Measurements from ENCODE around the gene SLC16A3.

DNA sequence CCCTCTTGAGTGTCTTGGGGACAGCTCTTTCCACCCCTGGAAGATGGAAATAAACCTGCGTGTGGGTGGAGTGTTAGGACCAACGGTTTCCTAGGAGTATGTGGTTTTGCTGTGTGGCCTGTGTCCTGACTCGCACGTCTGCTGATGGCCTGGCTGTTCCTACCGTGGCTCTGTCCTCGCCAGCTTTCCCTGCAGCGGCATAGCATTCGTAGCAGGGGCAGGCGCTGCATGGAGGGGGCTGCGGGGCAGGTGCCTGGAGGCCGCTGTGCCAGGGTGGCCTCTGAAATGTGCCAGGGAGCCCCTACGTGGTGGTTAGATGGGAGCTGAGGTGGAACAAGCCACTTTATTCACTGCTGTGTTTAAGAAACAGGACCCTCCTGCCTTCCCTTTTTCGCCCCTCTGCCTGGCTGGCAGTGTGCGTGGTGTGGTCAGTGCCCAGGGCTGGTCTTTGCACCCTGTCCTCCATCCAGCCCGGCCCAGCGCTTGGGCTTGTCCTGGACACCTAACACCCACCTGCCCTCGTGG lies 10.6 kb downstream of the SLC16A3 start:
- TF ChIP-seq POLR2A (IDR thresholded peaks at IDR 0.05) = no peak
- TF ChIP-seq, protein P1, sequence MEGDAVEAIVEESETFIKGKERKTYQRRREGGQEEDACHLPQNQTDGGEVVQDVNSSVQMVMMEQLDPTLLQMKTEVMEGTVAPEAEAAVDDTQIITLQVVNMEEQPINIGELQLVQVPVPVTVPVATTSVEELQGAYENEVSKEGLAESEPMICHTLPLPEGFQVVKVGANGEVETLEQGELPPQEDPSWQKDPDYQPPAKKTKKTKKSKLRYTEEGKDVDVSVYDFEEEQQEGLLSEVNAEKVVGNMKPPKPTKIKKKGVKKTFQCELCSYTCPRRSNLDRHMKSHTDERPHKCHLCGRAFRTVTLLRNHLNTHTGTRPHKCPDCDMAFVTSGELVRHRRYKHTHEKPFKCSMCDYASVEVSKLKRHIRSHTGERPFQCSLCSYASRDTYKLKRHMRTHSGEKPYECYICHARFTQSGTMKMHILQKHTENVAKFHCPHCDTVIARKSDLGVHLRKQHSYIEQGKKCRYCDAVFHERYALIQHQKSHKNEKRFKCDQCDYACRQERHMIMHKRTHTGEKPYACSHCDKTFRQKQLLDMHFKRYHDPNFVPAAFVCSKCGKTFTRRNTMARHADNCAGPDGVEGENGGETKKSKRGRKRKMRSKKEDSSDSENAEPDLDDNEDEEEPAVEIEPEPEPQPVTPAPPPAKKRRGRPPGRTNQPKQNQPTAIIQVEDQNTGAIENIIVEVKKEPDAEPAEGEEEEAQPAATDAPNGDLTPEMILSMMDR (IDR thresholded peaks at IDR 0.05) = no peak
- no peak for TF ChIP-seq POLR2AphosphoS5 (IDR thresholded peaks at IDR 0.05)

All from prostate gland (tissue), 2 donors.